GM21390 (cell line): Measurements from ENCODE around the gene DLST.

Experiments used
- ATAC-seq: cut with Tn5 transposase; IDR thresholded peaks from one replicate; pipeline ENCODE4 v1.9.1; 2021; ENCODE audit not compliant: unreplicated experiment

Gene DLST

GRCh38 chr14:74860899-74861733 lies 20.6 kb upstream of the DLST start:
- no peak for ATAC-seq

DNA sequence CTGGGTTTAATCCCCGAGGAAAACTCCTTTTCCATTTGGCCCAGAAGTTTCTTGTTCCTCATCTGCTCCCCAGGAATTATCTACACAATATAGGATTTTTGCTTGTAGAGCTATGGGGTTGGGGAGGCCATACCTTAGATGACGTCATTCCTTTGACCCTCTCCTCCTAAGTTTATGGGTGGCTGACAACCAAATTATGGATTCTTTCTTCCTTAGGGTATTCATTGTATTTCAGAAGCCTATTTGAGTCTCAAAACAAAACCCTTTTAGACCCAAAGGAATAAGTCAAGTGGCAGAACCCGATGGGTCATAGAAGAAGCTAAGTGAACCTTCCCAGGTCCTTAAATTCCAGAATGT lies 20.0 kb upstream of the DLST start:
- ATAC-seq, result no peak

DNA sequence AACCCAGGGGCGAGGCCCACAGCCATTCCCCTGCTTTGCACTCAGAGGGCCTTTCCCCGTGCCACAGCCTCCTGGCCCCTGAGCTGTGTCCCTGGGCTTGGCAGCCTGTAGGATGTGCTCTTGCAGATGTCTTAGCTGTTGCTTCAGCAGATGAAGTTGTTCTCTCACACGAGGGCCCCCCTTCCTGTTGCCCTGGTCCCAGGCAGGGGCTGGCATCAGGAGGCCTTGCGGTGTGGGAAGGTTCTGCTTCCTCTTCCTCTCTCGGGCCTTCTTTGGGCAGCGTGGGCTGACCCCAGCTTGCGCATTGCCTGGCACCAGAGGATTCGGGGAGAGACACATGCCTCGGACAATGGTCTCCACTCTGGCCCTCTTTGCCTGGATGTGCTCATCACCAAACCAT lies 18.4 kb upstream of the DLST start:
- no peak for ATAC-seq

GRCh38 chr14:74864198-74864597 lies 17.5 kb upstream of the DLST start:
- ATAC-seq, result no peak

GRCh38 chr14:74865156-74865555 lies 16.6 kb upstream of the DLST start:
- ATAC-seq, result no peak

GRCh38 chr14:74866708-74867389 lies 14.9 kb upstream of the DLST start:
- ATAC-seq, result no peak

- no peak for ATAC-seq
Observed at GRCh38 chr14:74867673-74868072, 14.0 kb upstream of the DLST start.

DNA sequence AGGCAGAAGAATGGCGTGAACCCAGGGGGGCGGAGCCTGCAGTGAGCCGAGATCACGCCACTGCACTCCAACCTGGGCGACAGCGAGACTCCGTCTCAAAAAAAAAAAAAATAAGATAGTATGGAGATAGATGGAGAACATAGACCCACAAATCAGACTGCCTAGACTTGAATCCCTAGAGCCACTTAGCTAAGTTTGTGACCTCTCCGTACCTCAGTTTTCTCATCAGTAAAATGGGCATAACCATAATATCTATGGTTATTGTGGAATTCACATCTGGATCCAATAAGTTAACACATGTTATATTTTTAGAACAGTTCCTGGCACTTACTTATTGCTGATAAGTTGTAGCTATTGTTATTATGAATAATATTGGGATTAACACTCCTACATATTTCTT lies 13.0 kb upstream of the DLST start:
- no peak for ATAC-seq

DNA sequence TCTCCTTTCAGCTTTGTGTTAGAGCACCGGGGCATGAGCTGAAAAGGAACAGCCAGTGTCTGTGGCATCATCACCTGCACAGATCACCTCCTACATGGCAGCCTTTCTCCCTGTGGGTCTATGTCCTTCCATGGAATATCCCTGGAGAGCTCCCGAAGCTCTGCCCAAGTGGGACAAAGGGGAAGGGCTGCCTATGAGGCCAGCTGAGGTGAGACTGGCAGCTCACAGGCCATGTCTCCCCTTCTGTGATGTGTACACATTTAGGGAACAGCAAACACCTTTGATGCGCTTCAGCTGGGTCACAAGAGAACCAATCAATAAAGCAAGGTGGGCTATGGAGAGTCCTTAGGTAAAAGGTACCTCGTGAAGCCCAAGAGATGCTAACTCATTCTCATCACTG lies 9.9 kb upstream of the DLST start:
- ATAC-seq, result no peak

- no peak for ATAC-seq
Observed at GRCh38 chr14:74875204-74875603, 6.5 kb upstream of the DLST start.

DNA sequence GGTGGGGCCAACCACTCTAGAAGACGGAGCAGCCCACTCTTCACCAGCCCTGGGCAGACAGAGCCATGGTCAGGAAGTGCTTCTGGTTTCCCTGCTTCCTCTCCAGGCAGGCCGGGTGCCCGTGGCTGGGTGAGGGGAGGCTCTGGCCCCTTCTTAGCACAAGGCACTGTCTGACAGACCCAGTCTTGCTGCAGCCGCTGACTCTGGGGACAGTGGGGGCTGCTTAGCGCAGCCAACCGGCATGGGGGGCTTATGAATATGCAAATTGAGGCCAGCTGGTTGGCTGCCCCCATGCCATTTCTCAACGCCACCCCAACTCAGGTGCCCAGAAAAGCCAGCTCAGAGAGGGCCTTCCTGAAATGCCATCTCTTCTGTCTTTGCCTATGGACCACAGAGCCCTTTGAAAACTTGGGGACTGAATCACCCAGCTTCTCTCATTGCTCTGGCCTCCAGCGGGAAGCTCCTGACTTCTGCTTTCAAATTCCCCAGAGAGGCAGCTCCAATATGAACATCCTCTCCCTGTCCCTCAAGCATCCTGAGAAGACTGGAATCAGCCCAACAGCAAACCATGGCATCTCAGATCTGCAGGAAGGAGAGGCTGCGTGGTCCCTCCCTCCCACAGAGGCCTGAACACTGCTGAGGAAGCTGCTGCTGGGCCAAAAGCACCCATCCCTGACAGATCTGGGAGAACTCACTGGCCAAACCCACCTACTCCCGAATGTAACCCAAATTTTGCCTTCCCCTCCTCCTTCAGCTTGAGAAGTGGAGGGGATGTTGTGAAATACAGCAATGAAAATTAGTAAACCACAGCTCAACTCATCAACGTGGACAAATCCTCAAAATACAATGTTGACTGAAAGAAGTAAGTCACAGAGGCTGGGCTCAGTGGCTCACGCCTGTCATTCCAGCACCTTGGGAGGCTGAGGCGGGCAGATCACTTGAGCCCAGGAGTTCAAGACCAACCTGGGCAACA lies 5.5 kb upstream of the DLST start, which contains the start of gene PROX2:
Gene PROX2 (minus strand): TSS at position 205 of the 973 bp plus-strand sequence. CDS start 12,311 bp downstream, outside the sequence.
- no peak for ATAC-seq

DNA sequence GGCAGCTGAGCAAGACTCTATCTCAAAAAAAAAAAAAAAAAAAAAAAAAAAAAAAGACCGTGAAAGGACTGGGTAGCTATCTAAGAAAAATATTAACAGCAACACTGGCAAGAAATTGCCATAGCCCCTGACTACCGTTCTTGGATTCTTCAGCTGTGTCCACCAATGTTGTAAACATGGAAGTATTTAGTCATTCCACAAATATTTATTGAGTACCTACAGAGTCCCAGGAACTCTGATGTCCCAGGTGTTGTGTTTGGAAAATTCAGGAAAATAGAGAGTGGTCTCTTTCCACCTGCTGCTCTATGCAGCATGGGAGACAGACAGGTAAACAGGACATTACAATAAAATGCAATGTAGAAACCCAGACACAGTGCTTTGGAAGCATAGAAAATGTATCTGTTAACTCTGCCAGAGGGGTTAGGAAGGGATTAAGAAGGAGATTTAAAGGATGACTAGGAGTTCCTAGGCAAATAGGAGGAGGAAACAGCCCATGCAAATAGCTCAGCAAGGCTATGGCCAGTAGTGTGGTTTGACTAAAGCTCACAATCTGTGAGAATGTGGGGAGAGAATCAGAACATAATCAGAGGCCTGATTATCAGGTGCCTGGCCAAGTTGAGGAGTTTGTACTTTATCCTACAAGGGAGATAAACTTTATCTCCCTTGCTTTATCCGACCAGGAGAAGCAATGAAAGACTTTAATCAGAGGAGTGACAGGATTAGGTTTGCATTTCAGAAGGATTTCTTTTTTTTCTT lies 2.1 kb upstream of the DLST start:
- ATAC-seq, result no peak

DNA sequence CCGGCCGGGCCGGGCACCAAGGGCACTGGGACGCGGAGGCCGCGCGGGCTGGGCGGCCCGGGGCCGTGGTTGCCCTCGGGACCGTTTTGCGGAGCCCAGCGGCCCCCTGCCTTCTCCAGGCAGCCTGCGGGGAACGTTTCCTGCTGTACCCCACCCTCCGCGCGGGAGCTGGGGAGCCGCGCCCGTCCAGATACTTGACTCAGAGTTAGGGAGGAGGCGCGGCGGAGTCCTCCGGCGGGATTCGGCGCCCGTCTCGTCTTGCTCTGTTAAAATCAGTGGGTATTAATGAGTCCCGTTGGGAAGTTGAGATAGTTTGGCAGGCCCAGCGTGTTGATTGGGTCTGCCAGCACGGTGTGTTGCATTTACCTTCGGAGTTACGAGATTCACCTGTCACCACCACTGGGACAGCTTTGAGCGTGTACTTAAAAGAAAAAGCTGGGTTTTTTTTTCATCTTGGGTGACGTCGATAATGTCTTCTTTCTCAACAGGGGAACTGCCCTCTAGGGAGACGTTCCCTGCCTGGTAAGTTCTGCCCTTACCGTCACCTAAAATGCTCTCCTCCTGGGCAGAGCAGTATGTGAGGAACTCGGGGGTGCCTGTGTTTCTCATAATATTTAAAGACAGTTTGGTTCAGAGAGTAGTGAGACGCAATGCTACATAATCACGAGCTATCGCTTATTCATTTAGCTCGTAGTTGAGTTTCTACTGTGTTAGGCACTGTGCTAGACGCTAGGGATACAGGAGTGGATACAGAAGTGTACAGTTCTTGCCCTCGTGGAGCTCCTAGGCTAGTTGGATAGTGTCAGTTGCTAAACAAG lies 596 bp downstream of the DLST start:
- ATAC-seq, result peak; percentile 33

DNA sequence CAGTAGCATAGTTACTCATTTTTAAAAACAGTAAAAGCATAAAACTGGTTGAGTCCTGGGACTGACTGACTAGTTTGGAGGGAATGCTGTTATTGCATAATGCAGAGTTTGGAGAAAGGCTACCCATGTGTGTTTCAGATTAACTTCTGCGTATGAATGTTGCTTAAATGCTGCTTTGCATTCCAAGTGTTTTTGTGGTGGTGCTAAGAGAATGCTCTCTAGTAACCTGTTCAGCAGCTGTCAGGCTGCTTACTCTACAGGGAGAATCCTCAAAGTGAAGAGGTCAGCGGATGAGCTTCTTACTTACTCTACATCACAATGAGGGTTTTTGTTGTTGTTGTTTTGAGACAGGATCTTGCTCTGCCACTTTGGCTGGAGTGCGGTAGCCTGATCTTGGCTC lies 4.3 kb downstream of the DLST start:
- no peak for ATAC-seq

- ATAC-seq, result no peak
Observed at GRCh38 chr14:74888164-74889158, 6.7 kb downstream of the DLST start.

DNA sequence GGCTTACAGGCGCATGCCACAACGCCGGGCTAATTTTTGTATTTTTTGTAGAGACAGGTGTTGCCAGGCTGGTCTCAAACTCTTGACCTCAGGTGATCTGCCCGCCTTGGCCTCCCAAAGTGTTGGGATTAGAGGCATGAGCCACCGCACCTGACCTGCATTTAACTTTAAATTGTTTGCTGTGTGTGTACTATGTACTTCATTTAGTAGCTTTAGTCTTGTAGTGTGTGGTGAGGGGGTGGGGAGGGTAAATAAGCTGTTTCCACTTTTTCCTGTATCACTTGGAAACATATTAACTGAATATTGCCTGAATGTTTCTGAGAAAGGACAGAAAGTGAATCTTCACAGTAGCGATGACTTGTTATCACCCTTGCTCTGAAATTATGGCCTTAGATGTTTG lies 8.5 kb downstream of the DLST start:
- no peak for ATAC-seq

DNA sequence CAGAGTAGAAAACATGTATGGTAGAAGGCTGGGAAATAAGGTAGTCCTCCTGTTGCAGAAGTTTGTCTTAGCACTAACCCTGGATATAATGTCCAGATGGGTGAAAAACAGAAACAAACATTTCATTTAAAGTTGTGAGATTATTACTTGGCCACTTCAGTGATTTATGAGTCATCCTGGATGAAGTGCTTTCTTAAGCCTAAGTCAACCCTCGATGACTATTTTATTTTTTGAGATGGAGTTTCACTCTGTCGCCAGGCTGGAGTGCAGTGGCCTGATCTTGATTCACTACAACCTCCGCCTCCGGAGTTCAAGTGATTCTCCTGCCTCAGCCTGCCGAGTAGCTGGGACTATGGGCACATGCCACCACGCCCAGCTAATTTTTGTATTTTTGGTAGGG lies 10.2 kb downstream of the DLST start:
- no peak for ATAC-seq

GRCh38 chr14:74892745-74893144 lies 11.0 kb downstream of the DLST start:
- peak; percentile 14 for ATAC-seq
